Bronchial epithelial cell (primary cell): ENCODE data around the gene RNU6-9. TPM values are rescaled to one million over a fixed set of nuclear protein-coding genes. Genes with fewer than 3 reads are reported as not detected.

ENCODE experiments used
- DNase-seq: peaks from one replicate; pipeline ENCODE4 v3.0.0-alpha.2; 2010; ENCODE audit warnings: low read depth
- FAIRE-seq: peaks from 2 replicates; lab custom pipeline; 2011; peaks lifted over from hg19 to GRCh38; lab: Jason Lieb, UNC
- H3K27me3 ChIP-seq: 2 replicates; pipeline ENCODE4 v1.5.1; 2011; ENCODE audit warnings: low read length; ENCODE audit not compliant: control insufficient read depth, insufficient read depth
- H3K36me3 ChIP-seq: 2 replicates; pipeline ENCODE4 v1.5.1; 2011; ENCODE audit warnings: low read length; ENCODE audit not compliant: control insufficient read depth, insufficient read depth
- H3K4me3 ChIP-seq: 2 replicates; pipeline ENCODE4 v1.5.1; 2011; ENCODE audit warnings: mild to moderate bottlenecking, low read depth, low read length, control low read depth
- total RNA-seq: library from RNA; depleted of rRNA; stranded (reverse); fragments of >200 nt; gene quantifications from 2 replicates; pipeline ENCODE4 v1.2.1, GENCODE V29; 2014
- TF ChIP-seq, protein P1 (sequence below): IDR thresholded peaks from 2 replicates; pipeline ENCODE4 v1.5.1; 2011; ENCODE audit warnings: mild to moderate bottlenecking, moderate library complexity, low read length, control low read depth, inconsistent platforms; ENCODE audit not compliant: insufficient read depth, severe bottlenecking

Gene RNU6-9
- total RNA-seq, 1 donor from 2014 or later = not detected

DNA sequence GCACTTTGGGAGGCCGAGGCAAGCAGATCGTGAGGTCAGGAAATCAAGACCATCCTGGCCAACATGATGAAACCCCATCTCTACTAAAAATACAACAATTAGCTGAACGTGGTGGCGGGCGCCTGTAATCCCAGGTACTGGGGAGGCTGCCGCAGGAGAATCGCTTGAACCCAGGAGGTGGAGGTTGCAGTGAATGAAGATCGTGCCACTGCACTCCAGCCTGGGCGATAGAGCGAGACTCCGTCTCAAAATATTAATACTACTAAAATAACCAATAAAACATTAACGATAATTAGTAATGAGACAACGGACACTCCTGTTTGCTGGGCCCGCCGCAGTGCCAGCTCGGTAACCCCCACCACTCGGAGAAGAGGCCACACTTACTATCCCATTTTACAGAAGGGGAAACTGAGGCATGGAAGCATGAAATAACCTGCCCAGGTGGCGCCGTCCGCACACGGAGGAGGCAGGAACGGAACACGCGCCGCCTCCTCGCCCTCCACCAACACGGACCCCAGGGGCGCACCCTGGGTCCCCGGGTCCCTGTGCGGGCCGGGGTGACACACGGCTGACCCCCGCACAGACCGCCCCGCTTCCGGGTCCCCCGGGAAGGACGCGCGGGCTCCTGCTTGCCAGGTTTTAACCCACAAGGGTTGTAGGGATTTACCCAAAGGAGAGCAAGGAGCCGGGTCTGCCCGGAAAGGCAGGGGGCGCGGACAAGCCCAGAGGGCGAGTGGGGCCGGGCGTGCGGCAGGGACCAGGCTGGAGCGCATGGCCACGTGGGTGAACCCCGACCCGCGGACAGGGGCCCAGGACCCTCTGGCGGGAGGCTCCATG is 18.1 kb downstream of the RNU6-9 start:
- peaks cover 2% of the 10 kb centered on the region for H3K36me3 ChIP-seq
- FAIRE-seq = no peak
- DNase-seq = no peak
- TF ChIP-seq, protein P1, sequence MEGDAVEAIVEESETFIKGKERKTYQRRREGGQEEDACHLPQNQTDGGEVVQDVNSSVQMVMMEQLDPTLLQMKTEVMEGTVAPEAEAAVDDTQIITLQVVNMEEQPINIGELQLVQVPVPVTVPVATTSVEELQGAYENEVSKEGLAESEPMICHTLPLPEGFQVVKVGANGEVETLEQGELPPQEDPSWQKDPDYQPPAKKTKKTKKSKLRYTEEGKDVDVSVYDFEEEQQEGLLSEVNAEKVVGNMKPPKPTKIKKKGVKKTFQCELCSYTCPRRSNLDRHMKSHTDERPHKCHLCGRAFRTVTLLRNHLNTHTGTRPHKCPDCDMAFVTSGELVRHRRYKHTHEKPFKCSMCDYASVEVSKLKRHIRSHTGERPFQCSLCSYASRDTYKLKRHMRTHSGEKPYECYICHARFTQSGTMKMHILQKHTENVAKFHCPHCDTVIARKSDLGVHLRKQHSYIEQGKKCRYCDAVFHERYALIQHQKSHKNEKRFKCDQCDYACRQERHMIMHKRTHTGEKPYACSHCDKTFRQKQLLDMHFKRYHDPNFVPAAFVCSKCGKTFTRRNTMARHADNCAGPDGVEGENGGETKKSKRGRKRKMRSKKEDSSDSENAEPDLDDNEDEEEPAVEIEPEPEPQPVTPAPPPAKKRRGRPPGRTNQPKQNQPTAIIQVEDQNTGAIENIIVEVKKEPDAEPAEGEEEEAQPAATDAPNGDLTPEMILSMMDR = no peak
- peak overlapping the region; percentile 88 for H3K4me3 ChIP-seq
- H3K27me3 ChIP-seq = no peaks in the 10 kb centered on the region

DNA sequence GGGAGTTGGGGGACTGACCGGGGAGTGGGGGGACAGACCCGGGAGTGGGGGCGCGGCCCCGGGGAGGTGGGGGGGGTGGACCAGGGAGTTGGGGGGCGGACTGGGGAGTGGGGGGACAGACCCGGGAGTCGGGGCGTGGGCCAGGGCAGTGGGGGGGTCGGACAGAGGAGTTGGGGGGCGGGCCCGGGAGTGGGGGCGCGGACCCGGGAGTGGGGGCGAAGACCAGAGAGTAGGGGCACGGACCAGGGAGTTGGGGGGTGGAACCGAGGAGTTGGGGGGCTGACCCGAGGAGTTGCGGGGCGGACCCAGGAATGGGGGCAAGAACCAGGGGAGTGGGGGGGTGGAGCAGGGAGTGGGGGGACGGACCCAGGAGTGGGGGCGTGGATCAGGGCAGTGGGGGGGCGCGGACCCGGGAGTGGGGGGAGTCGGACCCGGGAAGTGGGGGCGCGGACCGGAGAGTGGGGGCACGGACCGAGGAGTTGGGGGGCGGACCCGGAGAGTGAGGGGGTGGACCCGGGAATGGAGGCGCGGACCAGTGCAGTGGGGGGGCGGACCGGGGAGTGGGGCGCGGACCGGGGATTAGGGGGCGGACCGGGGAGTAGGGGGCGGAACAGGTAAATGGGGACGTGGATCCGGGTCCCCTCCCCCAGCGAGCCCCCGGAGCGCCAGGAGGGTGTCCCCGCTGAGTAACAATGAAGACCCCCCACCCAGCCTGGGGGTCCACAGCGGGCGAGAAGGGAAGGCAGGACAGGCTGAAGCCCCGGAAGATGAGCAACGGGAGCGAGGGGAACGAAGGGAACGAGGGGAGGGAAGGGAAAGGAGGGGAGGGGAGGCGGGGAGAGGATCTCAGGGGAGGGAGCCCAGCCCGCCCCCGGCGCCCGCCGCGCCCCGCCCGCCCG is 19.1 kb downstream of the RNU6-9 start:
- H3K4me3 ChIP-seq = peak overlapping the region; percentile 88
- no peak for DNase-seq

GRCh38 chr19:913080-913748 is 19.9 kb downstream of the RNU6-9 start, which contains the start of gene R3HDM4:
Gene R3HDM4 (minus strand): TSS chr19:913219. CDS start chr19:913157, 62 bp downstream.
- DNase-seq (no peak), FAIRE-seq (no peak)
- TF ChIP-seq, protein P1 = no peak
- peak within 1 kb of the TSS; percentile 88 for H3K4me3 ChIP-seq
- H3K27me3 ChIP-seq = peaks cover 7% of the 10 kb centered on the region
- H3K36me3 ChIP-seq = no peaks in the 10 kb centered on the region

More for the DNA sequence above, 19.1 kb downstream of the RNU6-9 start:
- Histone ChIP-seq H3K27me3 (peaks cover 1% of the 10 kb centered on the region), H3K36me3 (no peaks in the 10 kb centered on the region)
- FAIRE-seq = no peak
- TF ChIP-seq, protein P1 = no peak

GRCh38 chr19:916645-917322 is 23.5 kb downstream of the RNU6-9 start:
- TF ChIP-seq, protein P1 = no peak
- H3K4me3 ChIP-seq = no peak overlapping the region
- H3K27me3 ChIP-seq = peaks cover 15% of the 10 kb centered on the region
- FAIRE-seq (no peak), DNase-seq (no peak)
- no peaks in the 10 kb centered on the region for H3K36me3 ChIP-seq
